Breast epithelium (tissue), 4 donors: ENCODE data around the gene VSIG8. TPM values are rescaled to one million over a fixed set of nuclear protein-coding genes. Genes with fewer than 3 reads are reported as not detected.
A peak's percentile ranks its signal among the peaks of the same experiment; 100 is the strongest.

Experiments used
- DNase-seq, 2 donors: peaks; one replicate each; pipeline ENCODE4 v3.0.0-alpha.2; 2019; ENCODE audit warnings: low spot score in 2 of 2
- H3K27ac ChIP-seq, 2 donors: fragments of 200-600 bp; sonication (generic) in 1 of 2; one replicate each; pipeline ENCODE4 v1.5.1; 2016 to 2019; ENCODE audit warnings: mild to moderate bottlenecking in 1 of 2
- H3K27me3 ChIP-seq, 2 donors: fragments of 200-600 bp; sonication (generic) in 1 of 2; one replicate each; pipeline versions ENCODE4 v1.5.1 to v1.6.0; 2017 to 2019; ENCODE audit warnings: control low read depth in 1 of 2, mild to moderate bottlenecking in 1 of 2
- H3K36me3 ChIP-seq: fragments of 200-600 bp; one replicate; pipeline ENCODE4 v1.5.1; 2019
- H3K4me1 ChIP-seq, 2 donors: fragments of 200-600 bp; sonication (generic); one replicate each; pipeline ENCODE4 v1.5.1; 2016 to 2019; ENCODE audit warnings: control low read depth in 1 of 2
- H3K4me3 ChIP-seq, 3 donors: fragments of 200-600 bp; sonication (generic); 1 replicate in 2 of 3; 2 replicates in 1 of 3; pipeline ENCODE4 v1.5.1; 2016 to 2019; ENCODE audit warnings: mild to moderate bottlenecking in 3 of 3, moderate library complexity in 2 of 3
- H3K9me3 ChIP-seq, 2 donors: fragments of 200-600 bp; sonication (generic) in 1 of 2; one replicate each; pipeline ENCODE4 v1.5.1; 2016 to 2019; ENCODE audit warnings: control low read depth in 1 of 2
- POLR2A ChIP-seq: fragments of 450-650 bp; IDR thresholded peaks from one replicate; pipeline ENCODE4 v1.6.1; 2016; ENCODE audit warnings: antibody characterized with exemption, mild to moderate bottlenecking, moderate library complexity
- POLR2AphosphoS5 ChIP-seq, 3 donors: sonication (generic); formaldehyde crosslinking; IDR thresholded peaks; one replicate each; pipeline ENCODE4 v1.6.1; 2017; ENCODE audit warnings: antibody characterized with exemption in 3 of 3
- intact Hi-C: fragments of 100-400 bp; cut with DNase I; formaldehyde crosslinking; loops from one replicate; pipeline ENCODE4 v1.15.1; 2023; ENCODE audit warnings: low total_unique reads
- total RNA-seq, 3 donors: library from RNA; depleted of rRNA; stranded (reverse); fragments of >200 nt; gene quantifications; one replicate each; pipeline ENCODE4 v1.1.0, GENCODE V29; 2016
- TF ChIP-seq, protein P1 (sequence below), 3 donors: fragments of 450-650 bp; IDR thresholded peaks; one replicate each; pipeline ENCODE4 v1.5.1; 2016 to 2017; ENCODE audit warnings: antibody characterized with exemption in 3 of 3, mild to moderate bottlenecking in 3 of 3, moderate library complexity in 3 of 3

VSIG8 gene
- total RNA-seq, 3 donors from 2014 or later = 0.15 to 0.16 TPM; not detected in 1

DNA sequence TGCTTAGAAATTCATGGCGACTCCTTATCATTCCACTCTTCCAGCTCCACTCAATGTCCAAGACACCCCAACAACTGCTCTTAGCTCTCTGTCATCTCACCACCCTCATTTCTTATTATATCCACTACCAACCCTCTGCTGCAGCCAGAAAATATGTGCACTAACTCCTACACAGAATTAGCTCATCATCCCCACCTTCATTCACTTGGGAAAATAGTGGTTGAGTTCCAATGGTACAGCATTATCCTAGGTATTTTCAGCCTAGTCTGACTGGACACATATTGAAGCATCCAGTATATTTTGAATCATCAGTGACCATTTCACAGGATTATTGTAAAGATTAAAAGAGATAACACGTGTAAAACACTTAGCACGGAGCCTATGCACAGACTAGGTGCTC is 16.7 kb upstream of the VSIG8 start:
- TF ChIP-seq, protein P1, sequence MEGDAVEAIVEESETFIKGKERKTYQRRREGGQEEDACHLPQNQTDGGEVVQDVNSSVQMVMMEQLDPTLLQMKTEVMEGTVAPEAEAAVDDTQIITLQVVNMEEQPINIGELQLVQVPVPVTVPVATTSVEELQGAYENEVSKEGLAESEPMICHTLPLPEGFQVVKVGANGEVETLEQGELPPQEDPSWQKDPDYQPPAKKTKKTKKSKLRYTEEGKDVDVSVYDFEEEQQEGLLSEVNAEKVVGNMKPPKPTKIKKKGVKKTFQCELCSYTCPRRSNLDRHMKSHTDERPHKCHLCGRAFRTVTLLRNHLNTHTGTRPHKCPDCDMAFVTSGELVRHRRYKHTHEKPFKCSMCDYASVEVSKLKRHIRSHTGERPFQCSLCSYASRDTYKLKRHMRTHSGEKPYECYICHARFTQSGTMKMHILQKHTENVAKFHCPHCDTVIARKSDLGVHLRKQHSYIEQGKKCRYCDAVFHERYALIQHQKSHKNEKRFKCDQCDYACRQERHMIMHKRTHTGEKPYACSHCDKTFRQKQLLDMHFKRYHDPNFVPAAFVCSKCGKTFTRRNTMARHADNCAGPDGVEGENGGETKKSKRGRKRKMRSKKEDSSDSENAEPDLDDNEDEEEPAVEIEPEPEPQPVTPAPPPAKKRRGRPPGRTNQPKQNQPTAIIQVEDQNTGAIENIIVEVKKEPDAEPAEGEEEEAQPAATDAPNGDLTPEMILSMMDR (IDR thresholded peaks at IDR 0.05) = no peak
- TF ChIP-seq POLR2AphosphoS5 (IDR thresholded peaks at IDR 0.05) (no peak), POLR2A (no peak)
- Histone ChIP-seq H3K9me3 (no peaks in the 10 kb centered on the region), H3K4me3 (no peak overlapping the region), H3K4me1 (no peaks in the 10 kb centered on the region), H3K36me3 (no peaks in the 10 kb centered on the region), H3K27ac (no peak overlapping the region), H3K27me3 (no peaks in the 10 kb centered on the region)
- no peak for DNase-seq
- intact Hi-C loops = no loop called here

DNA sequence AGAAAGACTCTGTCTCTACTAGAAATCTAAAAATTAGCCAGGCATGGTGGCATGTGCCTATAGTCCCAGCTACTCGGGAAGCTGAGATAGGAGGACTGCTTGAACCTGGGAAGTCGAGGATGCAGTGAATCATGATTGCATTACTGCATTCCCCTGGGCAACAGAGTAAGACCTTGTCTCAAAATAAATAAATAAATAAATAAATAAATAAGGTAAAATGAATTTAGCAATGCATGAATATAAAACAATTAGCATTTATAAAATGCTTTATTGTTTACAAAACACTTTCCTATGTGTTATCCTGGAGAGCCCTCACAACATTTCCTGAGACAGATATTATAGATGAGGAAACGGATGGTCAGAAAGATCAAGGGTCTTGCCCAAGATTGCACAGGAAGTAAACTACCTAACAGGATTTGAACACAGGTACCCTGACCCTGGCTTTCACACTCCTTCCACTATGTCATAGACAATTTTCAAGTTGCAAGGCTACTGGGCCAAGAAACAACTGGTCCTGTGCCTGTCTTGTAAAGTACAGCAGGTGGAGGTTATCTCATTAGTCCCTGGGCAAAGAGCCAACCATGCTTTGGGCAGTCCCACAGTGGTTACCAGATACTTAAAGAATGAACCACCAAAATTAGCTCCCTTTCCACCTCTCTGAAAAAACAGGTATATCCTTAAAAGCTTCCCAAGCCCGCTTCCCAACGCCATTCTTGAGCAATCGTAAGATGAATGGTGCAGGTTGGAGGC is 15.4 kb upstream of the VSIG8 start:
- Histone ChIP-seq H3K27me3 (no peaks in the 10 kb centered on the region), H3K4me1 (no peaks in the 10 kb centered on the region), H3K27ac (no peak overlapping the region), H3K9me3 (no peaks in the 10 kb centered on the region), H3K36me3 (no peaks in the 10 kb centered on the region), H3K4me3 (no peak overlapping the region)
- no peak for DNase-seq
- intact Hi-C loops = no loop called here
- TF ChIP-seq POLR2AphosphoS5 (IDR thresholded peaks at IDR 0.05) (no peak), POLR2A (no peak)
- TF ChIP-seq, protein P1 (IDR thresholded peaks at IDR 0.05) = no peak

DNA sequence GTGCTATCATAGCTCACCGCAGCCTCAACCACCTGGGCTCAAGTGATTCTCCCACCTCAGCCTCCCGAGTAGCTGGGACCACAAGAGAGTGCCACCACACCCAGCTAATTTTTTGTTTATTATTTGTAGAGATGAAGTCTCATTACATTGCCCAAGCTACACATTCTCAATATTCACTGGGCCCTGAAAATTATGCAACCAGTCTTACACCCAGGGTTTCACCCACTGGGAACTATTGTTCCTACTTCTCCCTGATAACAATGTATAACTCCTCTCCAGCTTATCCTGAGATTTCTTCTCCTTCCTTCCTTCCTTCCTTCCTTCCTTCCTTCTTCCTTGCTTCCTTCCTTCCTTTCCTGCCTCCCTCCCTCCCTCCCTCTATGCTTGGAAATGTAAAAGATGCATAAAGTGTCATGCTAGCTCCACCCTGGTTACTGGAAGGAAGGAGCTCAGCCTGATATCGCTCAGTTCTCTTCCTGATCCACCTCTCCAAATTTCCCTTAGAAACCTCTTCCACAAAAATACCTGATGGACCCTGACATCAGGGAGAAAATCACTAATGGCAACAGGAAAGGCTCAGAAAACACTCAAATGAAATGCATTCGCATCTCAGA is 11.2 kb upstream of the VSIG8 start:
- TF ChIP-seq POLR2AphosphoS5 (IDR thresholded peaks at IDR 0.05) = no peak
- TF ChIP-seq, protein P1 (IDR thresholded peaks at IDR 0.05) = no peak
- TF ChIP-seq POLR2A = no peak

DNA sequence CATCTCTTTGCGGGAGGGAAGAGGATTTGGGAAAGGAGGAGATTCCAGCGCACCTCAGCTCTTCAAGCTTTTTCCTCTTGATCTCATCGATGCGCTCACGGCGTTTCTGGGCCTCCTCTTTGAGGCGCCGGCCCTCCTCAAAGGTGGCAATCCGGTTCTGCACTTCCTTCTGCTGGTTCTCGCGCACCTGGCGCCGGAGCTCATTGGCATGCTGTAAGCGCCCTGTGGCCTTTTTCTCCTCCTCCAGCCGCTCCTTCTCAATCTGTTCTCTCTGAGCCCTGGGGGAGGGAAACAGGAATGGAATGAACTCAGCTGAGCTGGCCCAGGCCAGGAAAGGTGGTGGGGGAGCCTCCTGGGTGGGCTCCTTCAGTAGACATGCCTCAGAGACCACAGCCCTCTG is 10.4 kb upstream of the VSIG8 start:
- intact Hi-C loops = no loop called here
- H3K4me3 ChIP-seq = no peak overlapping the region

More for the DNA sequence above, 11.2 kb upstream of the VSIG8 start:
- intact Hi-C loops = no loop called here
- no peaks in the 10 kb centered on the region for H3K27me3 ChIP-seq
- no peaks in the 10 kb centered on the region for H3K36me3 ChIP-seq
- peak overlapping the region in 1 of 2 donors; percentile 8 for H3K27ac ChIP-seq
- H3K4me3 ChIP-seq = no peak overlapping the region
- H3K4me1 ChIP-seq = peaks cover 0 to 4% of the 10 kb centered on the region in 2 donors
- no peaks in the 10 kb centered on the region for H3K9me3 ChIP-seq
- DNase-seq = no peak

DNA sequence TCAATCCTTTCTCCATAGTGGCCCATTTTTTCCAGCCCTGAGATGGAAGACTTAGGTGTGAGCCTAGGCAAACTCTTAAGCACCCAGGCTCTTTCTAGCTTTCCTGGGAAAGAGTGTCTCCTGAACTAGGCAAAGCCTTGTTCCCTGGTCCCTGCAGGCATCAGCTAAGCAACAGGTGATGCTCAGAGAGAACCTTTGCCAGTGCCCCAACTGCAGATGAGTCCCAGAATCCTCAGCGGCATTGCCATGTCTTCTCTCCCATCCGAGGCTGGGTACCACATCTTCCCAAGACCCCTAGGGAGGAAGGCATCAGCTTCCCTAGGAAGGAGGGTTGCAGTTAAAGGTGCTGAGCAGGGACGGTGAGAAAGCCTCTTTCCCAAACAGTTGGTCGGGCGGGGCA is 8.2 kb upstream of the VSIG8 start:
- no peak overlapping the region for H3K4me3 ChIP-seq
- intact Hi-C loops = no loop called here
- no peaks in the 10 kb centered on the region for H3K9me3 ChIP-seq
- TF ChIP-seq POLR2A = no peak
- TF ChIP-seq POLR2AphosphoS5 (IDR thresholded peaks at IDR 0.05) = no peak
- TF ChIP-seq, protein P1 (IDR thresholded peaks at IDR 0.05) = no peak
- H3K4me1 ChIP-seq = peaks cover 2 to 15% of the 10 kb centered on the region in 2 donors
- no peak for DNase-seq
- H3K27ac ChIP-seq = no peak overlapping the region
- no peaks in the 10 kb centered on the region for H3K27me3 ChIP-seq
- no peaks in the 10 kb centered on the region for H3K36me3 ChIP-seq

More for the DNA sequence above, 10.4 kb upstream of the VSIG8 start:
- H3K27me3 ChIP-seq = no peaks in the 10 kb centered on the region
- H3K9me3 ChIP-seq = no peaks in the 10 kb centered on the region
- H3K36me3 ChIP-seq = no peaks in the 10 kb centered on the region
- TF ChIP-seq, protein P1 (IDR thresholded peaks at IDR 0.05) = no peak
- H3K4me1 ChIP-seq = peaks cover 0 to 11% of the 10 kb centered on the region in 2 donors
- peak overlapping the region in 1 of 2 donors; percentile 8 for H3K27ac ChIP-seq
- DNase-seq = peak in 1 of 2 donors; percentile 57
